Activated B cell treated with CpG ODN at 0.5 μM for 24 hours (primary cell): ENCODE measurements around the gene RFT1. TPM values are rescaled to one million over a fixed set of nuclear protein-coding genes. Genes with fewer than 3 reads are reported as not detected.

Experiments
- ATAC-seq: fragments of 200-7000 bp; cut with Tn5 transposase; one replicate; pipeline ENCODE4 v1.10.0; 2021; ENCODE audit warnings: low read depth, mild to moderate bottlenecking, moderate library complexity
- CTCF ChIA-PET: fragments of 350-600 bp; sonication (Branson Sonifier 250); formaldehyde crosslinking; loops from one replicate; lab custom pipeline; 2021; ENCODE audit warnings: antibody characterized with exemption; lab: Charles Lee
- POLR2A ChIA-PET: fragments of 350-600 bp; sonication (Branson Sonifier 250); formaldehyde crosslinking; loops from one replicate; lab custom pipeline; 2021; ENCODE audit warnings: antibody characterized with exemption; lab: Charles Lee
- DNase-seq: peaks from one replicate; pipeline ENCODE4 v3.0.0; 2022
- H3K27ac Mint-ChIP-seq: one replicate; pipeline ENCODE4 v1.8.0; 2020; ENCODE audit warnings: mixed read lengths
- H3K27me3 Mint-ChIP-seq: one replicate; pipeline ENCODE4 v1.8.0; 2021; ENCODE audit warnings: mixed read lengths
- H3K36me3 Mint-ChIP-seq: one replicate; pipeline ENCODE4 v1.8.0; 2021; ENCODE audit warnings: low read depth, mixed read lengths
- H3K4me1 Mint-ChIP-seq: one replicate; pipeline ENCODE4 v1.8.0; 2021; ENCODE audit warnings: mixed read lengths
- H3K4me3 Mint-ChIP-seq: one replicate; pipeline ENCODE4 v1.8.0; 2020; ENCODE audit warnings: mild to moderate bottlenecking, mixed read lengths
- H3K9me3 Mint-ChIP-seq: one replicate; pipeline ENCODE4 v1.8.0; 2020; ENCODE audit warnings: mixed read lengths
- intact Hi-C: fragments of 100-400 bp; cut with micrococcal nuclease; formaldehyde crosslinking; loops from one replicate; pipeline ENCODE4 v1.15.1; 2024
- total RNA-seq: library from RNA; stranded (reverse); gene quantifications from 2 replicates; pipeline ENCODE4 v1.2.3, GENCODE V29; 2022
- TF ChIP-seq, protein P1 (sequence below): fragments of 200-600 bp; IDR thresholded peaks from one replicate; pipeline ENCODE4 v1.8.0; 2022; ENCODE audit warnings: antibody characterized with exemption, mild to moderate bottlenecking

The RFT1 gene
- total RNA-seq, 1 donor from 2014 or later, result 23.6 TPM

DNA sequence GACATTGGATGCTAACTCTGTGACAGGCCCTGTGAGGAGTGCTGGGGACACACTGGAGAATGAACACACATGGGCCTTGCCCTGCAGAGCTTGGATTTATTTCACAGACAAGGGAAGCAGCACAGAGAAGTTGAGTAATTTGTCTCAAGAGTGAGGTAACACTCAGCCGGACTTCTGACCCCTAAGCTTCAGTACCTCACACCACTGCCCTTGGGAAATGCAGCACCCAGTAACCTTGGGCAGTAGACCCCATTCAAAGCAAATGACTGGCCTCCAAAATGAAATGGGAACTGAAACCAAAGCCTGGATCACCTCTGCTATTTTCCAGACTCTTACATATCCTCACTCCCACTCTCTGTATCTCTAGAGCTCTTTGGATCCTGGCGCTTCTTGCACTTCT lies 37.3 kb downstream of the RFT1 start:
- H3K36me3 Mint-ChIP-seq, result peaks cover 76% of the 10 kb centered on the region

DNA sequence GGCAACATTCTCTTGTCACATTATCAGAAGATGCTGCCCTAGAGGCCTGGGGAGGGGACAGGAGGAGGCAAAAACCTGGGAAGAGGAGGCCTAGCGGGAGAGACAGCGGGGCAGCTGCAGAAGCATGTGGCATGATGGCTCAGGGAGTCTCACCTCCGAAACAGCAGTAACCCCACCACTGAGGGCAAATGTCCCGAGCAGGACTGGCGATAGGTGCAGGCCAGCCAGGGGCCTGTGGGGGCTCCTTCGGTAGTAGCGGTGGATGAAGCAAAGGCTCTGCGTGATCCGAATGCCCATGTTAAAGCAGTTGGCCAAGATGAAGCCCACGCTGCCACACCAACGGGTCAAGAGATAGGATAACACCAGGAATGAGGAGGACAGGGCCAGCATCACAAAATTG lies 38.0 kb downstream of the RFT1 start:
- intact Hi-C loops, result no loop called here

More for the DNA sequence above, 37.3 kb downstream of the RFT1 start:
- no peak overlapping the region for H3K4me3 Mint-ChIP-seq
- no peak for DNase-seq
- TF ChIP-seq, protein P1, sequence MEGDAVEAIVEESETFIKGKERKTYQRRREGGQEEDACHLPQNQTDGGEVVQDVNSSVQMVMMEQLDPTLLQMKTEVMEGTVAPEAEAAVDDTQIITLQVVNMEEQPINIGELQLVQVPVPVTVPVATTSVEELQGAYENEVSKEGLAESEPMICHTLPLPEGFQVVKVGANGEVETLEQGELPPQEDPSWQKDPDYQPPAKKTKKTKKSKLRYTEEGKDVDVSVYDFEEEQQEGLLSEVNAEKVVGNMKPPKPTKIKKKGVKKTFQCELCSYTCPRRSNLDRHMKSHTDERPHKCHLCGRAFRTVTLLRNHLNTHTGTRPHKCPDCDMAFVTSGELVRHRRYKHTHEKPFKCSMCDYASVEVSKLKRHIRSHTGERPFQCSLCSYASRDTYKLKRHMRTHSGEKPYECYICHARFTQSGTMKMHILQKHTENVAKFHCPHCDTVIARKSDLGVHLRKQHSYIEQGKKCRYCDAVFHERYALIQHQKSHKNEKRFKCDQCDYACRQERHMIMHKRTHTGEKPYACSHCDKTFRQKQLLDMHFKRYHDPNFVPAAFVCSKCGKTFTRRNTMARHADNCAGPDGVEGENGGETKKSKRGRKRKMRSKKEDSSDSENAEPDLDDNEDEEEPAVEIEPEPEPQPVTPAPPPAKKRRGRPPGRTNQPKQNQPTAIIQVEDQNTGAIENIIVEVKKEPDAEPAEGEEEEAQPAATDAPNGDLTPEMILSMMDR, result no peak
- intact Hi-C loops, result no loop called here
- ATAC-seq, result no peak
- ChIA-PET CTCF (no interaction called here), POLR2A (no interaction called here)
- H3K27ac Mint-ChIP-seq, result no peak overlapping the region
- no peaks in the 10 kb centered on the region for H3K4me1 Mint-ChIP-seq
- H3K9me3 Mint-ChIP-seq, result no peaks in the 10 kb centered on the region
- H3K27me3 Mint-ChIP-seq, result no peaks in the 10 kb centered on the region

GRCh38 chr3:53091011-53091410 lies 39.2 kb downstream of the RFT1 start:
- no peaks in the 10 kb centered on the region for H3K4me1 Mint-ChIP-seq
- no peak overlapping the region for H3K27ac Mint-ChIP-seq
- H3K36me3 Mint-ChIP-seq, result peaks cover 78% of the 10 kb centered on the region
- H3K4me3 Mint-ChIP-seq, result no peak overlapping the region
- H3K27me3 Mint-ChIP-seq, result no peaks in the 10 kb centered on the region
- DNase-seq (no peak), ATAC-seq (no peak)
- H3K9me3 Mint-ChIP-seq, result no peaks in the 10 kb centered on the region
- TF ChIP-seq, protein P1, result no peak
- intact Hi-C loops, result no loop called here
- POLR2A ChIA-PET, result no interaction called here
- CTCF ChIA-PET, result no interaction called here

More for the DNA sequence above, 38.0 kb downstream of the RFT1 start:
- no peaks in the 10 kb centered on the region for H3K9me3 Mint-ChIP-seq
- TF ChIP-seq, protein P1, result no peak
- H3K27ac Mint-ChIP-seq, result no peak overlapping the region
- ChIA-PET POLR2A (no interaction called here), CTCF (no interaction called here)
- no peaks in the 10 kb centered on the region for H3K27me3 Mint-ChIP-seq
- H3K4me1 Mint-ChIP-seq, result no peaks in the 10 kb centered on the region
- DNase-seq (no peak), ATAC-seq (no peak)
- H3K4me3 Mint-ChIP-seq, result no peak overlapping the region
- peaks cover 78% of the 10 kb centered on the region for H3K36me3 Mint-ChIP-seq

DNA sequence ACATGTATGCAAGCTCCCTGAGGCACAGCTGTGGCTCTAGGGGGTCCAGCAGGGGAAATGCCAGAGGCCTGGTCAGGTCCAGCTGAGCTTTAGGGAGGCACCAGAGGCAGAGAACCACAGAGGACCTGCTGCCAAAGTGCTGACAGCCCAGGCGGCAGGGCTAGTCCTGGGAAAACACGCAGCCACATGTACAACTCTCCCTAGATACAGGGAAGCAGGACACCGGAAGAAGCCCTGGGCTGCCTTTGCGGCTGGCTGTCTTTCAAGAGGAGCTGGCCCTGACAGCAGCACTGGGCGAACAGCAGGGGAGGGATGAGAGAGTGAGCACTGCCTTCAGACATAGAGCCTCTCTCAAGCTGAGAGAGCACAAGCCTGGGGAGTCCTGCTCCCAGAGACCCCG lies 40.7 kb downstream of the RFT1 start:
- Mint-ChIP-seq H3K4me1 (no peaks in the 10 kb centered on the region), H3K27me3 (no peaks in the 10 kb centered on the region), H3K4me3 (no peak overlapping the region), H3K9me3 (no peaks in the 10 kb centered on the region), H3K36me3 (peaks cover 71% of the 10 kb centered on the region), H3K27ac (no peak overlapping the region)
- ATAC-seq (no peak), DNase-seq (no peak)
- ChIA-PET POLR2A (no interaction called here), CTCF (no interaction called here)
- TF ChIP-seq, protein P1, result no peak
- intact Hi-C loops, result no loop called here

- DNase-seq, result no peak
- H3K4me3 Mint-ChIP-seq, result no peak overlapping the region
- H3K4me1 Mint-ChIP-seq, result no peaks in the 10 kb centered on the region
- CTCF ChIA-PET, result interaction anchor here (0.7 kb wide), 1 partner anchor 19 kb away, joined by 3 read pairs; no protein-coding TSS in a partner anchor
- TF ChIP-seq, protein P1, result no peak
- intact Hi-C loops, result no loop called here
- H3K36me3 Mint-ChIP-seq, result peaks cover 36% of the 10 kb centered on the region
- ATAC-seq, result no peak
- no peaks in the 10 kb centered on the region for H3K27me3 Mint-ChIP-seq
- POLR2A ChIA-PET, result no interaction called here
- no peaks in the 10 kb centered on the region for H3K9me3 Mint-ChIP-seq
- H3K27ac Mint-ChIP-seq, result no peak overlapping the region
Measured at GRCh38 chr3:53085476-53085875, 44.8 kb downstream of the RFT1 start.
